ENCODE results near the gene MIS18BP1. TPM values are rescaled to one million over a fixed set of nuclear protein-coding genes. Genes with fewer than 3 reads are reported as not detected.
A peak's percentile ranks its signal among the peaks of the same experiment; 100 is the strongest.

MIS18BP1 gene
- total and polyA plus RNA-seq, 2 experiments from 2014 or later, result 109 to 216 TPM

GRCh38 chr14:45252366-45253069 lies 484 bp downstream of the MIS18BP1 start:
- H3K27me3 ChIP-seq (ENCODE audit: insufficient read depth), result no peaks in the 10 kb centered on the region
- H3F3A ChIP-seq (replicated peaks; ENCODE audit: low read depth), result no peaks in the 10 kb centered on the region
- H3K36me3 ChIP-seq (ENCODE audit: insufficient read depth), result no peaks in the 10 kb centered on the region
- Mint-ChIP-seq H3K27ac (peak overlapping the region; percentile 92), H3K36me3 (ENCODE audit: low read depth) (peaks cover 3% of the 10 kb centered on the region; the same call in 2 of the 3 replicates), H3K4me1 (peaks cover 10% of the 10 kb centered on the region; the same call in 2 of the 3 replicates), H3K27me3 (ENCODE audit: insufficient read depth, low read depth, poor library complexity) (peaks cover 9% of the 10 kb centered on the region), H3K9me3 (peaks cover 7% of the 10 kb centered on the region; the same call in 2 of the 3 replicates), H3K4me3 (peak overlapping the region; percentile 93)
- H3K79me2 ChIP-seq (replicated peaks; ENCODE audit: insufficient read depth), result peaks cover 54% of the 10 kb centered on the region
- H2AFZ ChIP-seq, result peak overlapping the region; percentile 81; the same call in 1 of the 2 replicates
- peak overlapping the region; percentile 89 for H3K4me3 ChIP-seq
- ATAC-seq (peak; percentile 3; the same call in 1 of the 3 replicates), DNase-seq (ENCODE audit: low spot score) (peak; percentile 30)
- no peaks in the 10 kb centered on the region for H3K9me2 ChIP-seq (ENCODE audit: insufficient read depth)
- peak overlapping the region; percentile 90; the same call in 1 of the 2 replicates for H3K27ac ChIP-seq (ENCODE audit: low read depth)
- H3K4me1 ChIP-seq (ENCODE audit: insufficient read depth), result peaks cover 4% of the 10 kb centered on the region; the same call in 1 of the 2 replicates
- peak overlapping the region; percentile 84 for H3K4me2 ChIP-seq
- peaks cover 26% of the 10 kb centered on the region for H4K20me1 ChIP-seq (replicated peaks; ENCODE audit: insufficient read depth)
- TF ChIP-seq REST (IDR thresholded peaks at IDR 0.05; ENCODE audit: unreplicated experiment), result no peak
- TF ChIP-seq EZH2phosphoT487 (IDR thresholded peaks at IDR 0.05; ENCODE audit: unreplicated experiment), result no peak
- TF ChIP-seq ZNF462 (CRISPR knock-in tag; IDR thresholded peaks at IDR 0.05), result no peak
- no peak for TF ChIP-seq CTCF (conservative IDR thresholded peaks at IDR 0.05; ENCODE audit: low read depth in 2 of 2)
- TF ChIP-seq NANOG (IDR thresholded peaks at IDR 0.05; ENCODE audit: borderline replicate concordance), result no peak
- TF ChIP-seq CREB1 (CRISPR knock-in tag; IDR thresholded peaks at IDR 0.05; ENCODE audit: low read depth), result no peak
- TF ChIP-seq ZNF114 (CRISPR knock-in tag; IDR thresholded peaks at IDR 0.05), result no peak
- no peak for TF ChIP-seq JUNB (IDR thresholded peaks at IDR 0.05; ENCODE audit: unreplicated experiment)
- TF ChIP-seq ZNF331 (CRISPR knock-in tag; IDR thresholded peaks at IDR 0.05; ENCODE audit: low read depth), result no peak
- no peak for TF ChIP-seq EZH2 (IDR thresholded peaks at IDR 0.05; ENCODE audit: low read depth, unreplicated experiment)

Data from GM23338 (cell line).